HG02623 (cell line): Measurements from ENCODE around the gene ODAD2.

Experiments used
- ATAC-seq: cut with Tn5 transposase; IDR thresholded peaks from one replicate; pipeline ENCODE4 v1.9.1; 2021; ENCODE audit warnings: moderate library complexity; ENCODE audit not compliant: unreplicated experiment

The ODAD2 gene

GRCh38 chr10:27774831-27775230 lies 224.0 kb downstream of the ODAD2 start:
- no peak for ATAC-seq

- ATAC-seq = no peak
Observed at GRCh38 chr10:27771231-27771630, 227.6 kb downstream of the ODAD2 start.

GRCh38 chr10:27770181-27770580 lies 228.7 kb downstream of the ODAD2 start:
- no peak for ATAC-seq
